NK-92 (cell line): Measurements from ENCODE around the gene MYH14.

Source experiments
- DNase-seq: peaks from one replicate; lab custom pipeline; 2025; ENCODE audit not compliant: unreplicated experiment; lab: John Stamatoyannopoulos, UW

The MYH14 gene

GRCh38 chr19:50192463-50193211 lies 10.8 kb upstream of the MYH14 start:
- no peak for DNase-seq

GRCh38 chr19:50195224-50195623 lies 8.2 kb upstream of the MYH14 start:
- DNase-seq: no peak

DNA sequence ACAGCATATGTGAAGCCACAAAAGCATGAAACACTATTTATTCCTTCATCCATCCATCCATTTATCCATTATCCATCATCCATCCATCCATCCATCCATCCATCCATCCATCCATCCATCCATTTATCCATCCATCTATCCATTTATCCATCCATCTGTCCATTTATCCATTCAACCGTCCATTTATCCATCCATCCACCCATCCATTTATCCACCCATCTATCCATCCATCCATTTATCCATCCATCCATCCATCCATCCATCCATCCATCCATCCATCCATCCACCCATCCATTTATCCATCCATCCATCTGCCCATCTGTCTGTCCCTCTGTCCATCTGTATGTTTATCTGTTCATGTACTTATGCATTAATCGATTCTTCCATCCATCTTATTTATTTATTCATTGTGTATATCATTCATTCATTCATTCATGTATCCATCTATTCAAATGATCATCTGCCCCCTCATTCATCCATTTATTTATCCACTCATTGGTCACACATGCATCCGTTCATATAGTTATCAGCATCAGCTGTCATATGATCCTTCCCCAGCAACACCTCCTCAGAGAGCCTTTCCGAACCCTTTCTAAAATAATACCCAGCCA lies 7.0 kb upstream of the MYH14 start:
- no peak for DNase-seq

DNA sequence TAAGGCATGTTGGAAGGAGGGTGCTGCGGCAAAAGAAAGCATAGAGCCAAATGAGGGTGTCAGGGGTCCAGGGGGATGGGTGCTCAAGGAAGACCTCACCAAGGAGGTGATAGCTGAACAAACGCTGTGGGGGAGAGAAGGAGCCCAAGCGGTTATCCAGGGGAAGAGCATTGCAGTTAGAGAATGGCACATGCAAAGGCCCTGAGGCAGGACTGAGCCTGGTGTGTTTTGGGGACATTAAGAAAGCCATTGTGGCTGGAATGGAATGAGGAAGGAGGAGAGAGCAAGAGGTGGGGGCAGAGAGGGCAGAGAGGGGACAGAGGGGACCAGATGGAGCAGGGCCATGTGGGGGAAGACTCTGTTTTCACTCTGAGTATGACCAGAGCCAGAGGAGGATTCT lies 6.1 kb upstream of the MYH14 start:
- DNase-seq: no peak

GRCh38 chr19:50198431-50199258 lies 4.8 kb upstream of the MYH14 start:
- no peak for DNase-seq

DNA sequence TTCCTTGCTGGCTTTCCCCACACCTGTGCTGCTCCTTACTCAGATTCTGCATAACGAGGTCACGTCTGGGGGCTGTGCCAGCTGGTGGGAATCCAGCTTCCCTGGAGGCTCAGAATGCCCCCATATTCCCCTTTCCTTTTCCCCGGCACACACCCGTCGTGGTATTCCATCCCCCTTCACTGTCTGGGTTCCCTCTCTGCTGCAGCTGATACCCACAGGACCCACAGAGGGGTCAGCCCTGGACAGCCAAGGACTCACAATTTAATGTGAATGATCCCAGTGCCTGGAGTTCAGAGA lies 4.2 kb upstream of the MYH14 start:
- no peak for DNase-seq

- DNase-seq: no peak
Observed at GRCh38 chr19:50202386-50202785, 1.0 kb upstream of the MYH14 start.

DNA sequence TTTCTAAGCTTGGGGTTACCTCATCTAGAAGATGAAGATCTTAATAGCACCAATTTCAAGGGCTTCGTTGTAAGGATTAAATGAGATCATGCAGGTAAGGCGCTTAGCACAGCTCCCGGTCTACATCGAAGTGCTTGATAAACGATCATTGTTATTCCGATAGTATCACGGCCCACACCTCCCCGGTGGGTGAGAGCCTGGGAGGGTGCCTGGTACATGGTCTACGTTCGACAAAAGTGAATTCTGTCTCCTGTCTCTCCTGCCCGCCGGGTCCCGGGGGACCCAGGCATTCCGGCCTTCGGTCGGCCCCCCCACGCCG lies 501 bp upstream of the MYH14 start:
- DNase-seq: no peak

GRCh38 chr19:50204081-50204428 lies 633 bp downstream of the MYH14 start:
- no peak for DNase-seq

- no peak for DNase-seq
Observed at GRCh38 chr19:50204811-50205675, 1.6 kb downstream of the MYH14 start.

GRCh38 chr19:50205681-50206138 lies 2.3 kb downstream of the MYH14 start:
- DNase-seq: no peak

DNA sequence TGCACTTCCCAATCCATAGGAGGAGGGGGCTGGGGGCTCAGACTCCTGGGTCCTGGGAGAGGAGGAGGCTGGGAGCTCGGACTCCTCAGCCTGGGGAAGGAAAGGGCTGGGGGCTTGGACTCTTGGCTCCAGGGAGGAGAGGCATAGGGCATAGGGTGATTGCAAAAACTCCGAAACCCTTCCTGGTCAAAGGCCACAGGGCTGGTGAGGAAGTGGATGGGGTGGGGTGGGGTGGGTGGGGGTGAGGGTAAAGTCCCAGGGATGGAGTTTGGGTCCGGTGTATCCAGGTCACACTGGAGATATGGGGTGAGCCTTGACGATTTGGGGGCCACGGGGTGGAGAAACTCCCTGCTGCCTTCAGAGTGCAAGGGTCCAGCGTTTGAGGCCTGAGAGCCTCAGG lies 2.8 kb downstream of the MYH14 start:
- no peak for DNase-seq

DNA sequence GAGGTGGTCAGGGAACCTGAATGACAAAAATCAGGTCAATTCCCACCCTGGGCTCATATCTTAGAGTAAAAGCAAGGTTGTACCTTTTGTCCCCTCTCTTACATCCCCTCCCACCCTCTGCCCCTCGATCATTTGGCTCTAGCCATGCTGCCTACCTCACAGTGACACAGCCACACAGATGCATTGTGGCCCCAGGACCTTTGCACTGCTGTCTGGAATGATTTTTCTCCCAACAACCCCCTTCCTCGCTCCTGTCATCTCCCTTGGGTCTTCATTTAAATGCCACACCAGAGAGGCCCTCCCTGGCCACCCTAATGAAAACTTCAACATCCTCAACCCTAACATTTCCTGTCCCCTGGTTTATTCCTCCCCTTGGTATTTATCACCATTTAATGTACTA lies 4.3 kb downstream of the MYH14 start:
- no peak for DNase-seq

DNA sequence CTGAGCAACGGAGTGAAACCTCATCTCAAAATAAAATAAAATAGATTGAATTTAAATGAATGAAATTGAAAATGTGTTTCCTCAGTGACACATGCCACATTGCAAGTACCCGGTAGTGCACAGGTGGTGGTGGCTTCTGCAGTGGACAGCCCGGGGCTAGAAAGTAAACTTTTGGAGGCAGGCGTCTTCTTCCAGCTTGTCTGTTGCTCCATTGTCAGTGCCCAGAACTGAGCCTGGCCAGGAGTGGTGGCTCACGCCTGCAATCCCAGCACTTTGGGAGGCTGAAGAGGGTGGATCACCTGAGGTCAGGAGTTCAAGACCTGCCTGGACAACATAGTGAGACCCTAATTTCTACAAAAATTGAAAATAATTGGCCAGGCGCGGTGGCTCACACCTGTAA lies 5.7 kb downstream of the MYH14 start:
- no peak for DNase-seq

DNA sequence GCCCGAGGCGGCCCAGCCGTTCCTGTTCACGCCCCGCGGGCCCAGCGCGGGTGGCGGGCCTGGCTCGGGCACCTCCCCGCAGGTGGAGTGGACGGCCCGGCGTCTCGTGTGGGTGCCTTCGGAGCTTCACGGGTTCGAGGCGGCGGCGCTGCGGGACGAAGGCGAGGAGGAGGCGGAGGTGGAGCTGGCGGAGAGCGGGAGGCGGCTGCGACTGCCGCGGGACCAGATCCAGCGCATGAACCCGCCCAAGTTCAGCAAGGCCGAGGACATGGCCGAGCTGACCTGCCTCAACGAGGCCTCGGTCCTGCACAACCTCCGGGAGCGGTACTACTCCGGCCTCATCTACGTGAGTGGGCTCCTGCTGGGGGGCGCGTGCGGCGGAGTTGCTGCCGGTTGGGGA lies 7.0 kb downstream of the MYH14 start:
- DNase-seq: no peak

GRCh38 chr19:50213925-50214324 lies 10.5 kb downstream of the MYH14 start:
- no peak for DNase-seq

- DNase-seq: no peak
Observed at GRCh38 chr19:50214699-50215543, 11.5 kb downstream of the MYH14 start.

DNA sequence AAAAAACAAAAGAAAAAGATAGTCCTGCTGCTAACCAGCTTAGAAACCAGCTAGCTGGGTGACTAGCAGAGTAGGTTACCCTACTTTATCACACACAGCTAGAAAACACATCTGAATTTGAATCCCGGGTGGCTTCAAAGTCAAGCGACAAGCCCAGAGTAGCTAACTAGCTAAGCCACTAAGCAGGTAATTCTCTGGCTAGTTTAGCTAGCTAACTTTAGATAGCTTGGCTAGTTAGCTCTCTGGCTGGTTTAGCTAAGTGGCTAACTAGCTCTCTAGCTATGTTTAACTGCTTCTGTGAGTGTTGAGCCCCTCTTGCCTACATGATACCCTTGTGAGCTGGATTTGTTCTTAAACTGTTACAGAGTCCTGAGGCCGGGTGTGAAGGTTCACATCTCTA lies 12.4 kb downstream of the MYH14 start:
- DNase-seq: no peak

DNA sequence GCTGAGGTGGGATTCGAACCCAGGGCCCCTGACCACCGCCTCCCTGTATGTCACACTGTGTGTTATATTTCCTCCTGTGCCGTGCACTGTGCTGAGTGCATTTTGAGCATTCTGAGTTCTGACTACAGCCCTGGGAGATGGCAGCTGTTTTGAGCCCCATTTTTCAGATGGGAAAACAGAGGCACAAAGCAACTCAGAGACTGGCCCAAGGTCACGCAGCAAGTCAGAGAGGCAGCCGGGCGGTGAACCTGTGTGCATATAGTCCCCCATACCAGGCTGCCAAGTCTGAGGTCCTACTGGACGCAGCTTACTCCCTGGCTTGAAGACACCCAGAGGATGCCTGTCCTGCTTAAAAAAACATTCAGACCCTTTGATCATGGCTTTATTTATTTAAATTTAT lies 17.7 kb downstream of the MYH14 start:
- DNase-seq: no peak

DNA sequence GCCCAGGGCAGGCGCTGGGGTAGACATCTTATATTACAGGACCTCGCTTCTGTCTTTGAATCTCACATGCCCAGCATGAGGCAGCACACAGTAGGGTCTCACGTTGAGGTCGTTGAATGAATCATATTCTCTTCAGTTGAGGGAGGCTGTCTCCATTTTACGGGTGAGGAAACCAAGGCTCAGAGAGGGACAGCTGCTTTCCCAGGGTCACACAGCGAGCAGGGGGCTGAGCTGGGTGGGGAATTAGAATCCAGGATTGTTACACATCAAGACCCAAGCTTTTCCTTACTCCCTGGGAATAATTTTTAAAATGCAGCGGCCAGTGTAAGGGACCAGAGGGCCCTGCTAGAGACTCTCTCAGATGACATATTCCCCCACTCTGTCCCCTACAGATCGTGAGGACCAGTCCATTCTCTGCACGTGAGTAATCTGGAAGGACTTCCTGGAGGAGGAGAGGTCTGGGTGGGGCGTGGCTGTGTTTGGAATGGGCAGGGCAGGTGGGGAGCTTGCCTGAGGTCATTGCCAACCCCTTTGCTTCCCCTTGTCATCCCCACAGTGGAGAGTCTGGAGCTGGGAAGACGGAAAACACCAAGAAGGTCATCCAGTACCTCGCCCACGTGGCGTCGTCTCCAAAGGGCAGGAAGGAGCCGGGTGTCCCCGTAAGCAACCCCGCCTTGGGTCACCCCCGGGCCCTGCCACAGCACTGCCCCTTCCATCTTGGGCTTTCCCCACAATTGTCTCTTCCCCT lies 19.4 kb downstream of the MYH14 start:
- no peak for DNase-seq
